GM18951 (cell line): ENCODE measurements around the gene UBE2R2.
"Not testable (repeated sequence)": the region's sequence is repeated elsewhere in the genome, so short reads cannot be mapped to it uniquely, and the experiment has no call there.

ENCODE experiments used
- POLR2A ChIP-seq: IDR thresholded peaks from 4 replicates; pipeline ENCODE4 v1.6.1; 2011; ENCODE audit warnings: mild to moderate bottlenecking; ENCODE audit not compliant: insufficient read length, insufficient read depth; ENCODE audit errors: extremely low read depth
- in situ Hi-C: fragments of 300-500 bp; cut with MboI; formaldehyde crosslinking; loops from one replicate; pipeline ENCODE4 v1.12.0; 2022; ENCODE audit warnings: low sequenced_read_pairs, mixed read lengths, inconsistent platforms; ENCODE audit not compliant: unreplicated experiment

The UBE2R2 gene

GRCh38 chr9:33959725-33960124 is 142.8 kb downstream of the UBE2R2 start:
- in situ Hi-C loops = no loop called here

GRCh38 chr9:33962468-33962867 is 145.5 kb downstream of the UBE2R2 start:
- in situ Hi-C loops = not testable (repeated sequence)

More at GRCh38 chr9:33959725-33960124, 142.8 kb downstream of the UBE2R2 start:
- TF ChIP-seq POLR2A = no peak

- no peak for TF ChIP-seq POLR2A
- in situ Hi-C loops = no loop called here
Measured at GRCh38 chr9:33964086-33964768, 147.3 kb downstream of the UBE2R2 start.
